ENCODE measurements around the gene SHH. TPM values are rescaled to one million over a fixed set of nuclear protein-coding genes. Genes with fewer than 3 reads are reported as not detected.

SHH gene
- polyA plus RNA-seq, 1 donor (not counting 4 experiments of a cell fraction or from before 2014, with no cell fraction given) = not detected

GRCh38 chr7:155795951-155796350, 16.3 kb downstream of the SHH start:
- FAIRE-seq = no peak
- Histone ChIP-seq H3K36me3 (ENCODE audit: control insufficient read depth in 2 of 2, extremely low read depth in 1 of 2, insufficient read depth in 2 of 2, low read length in 2 of 2) (no peaks in the 10 kb centered on the region), H3K27me3 (ENCODE audit: control insufficient read depth, extremely low read depth, insufficient read depth, low read length) (peaks cover 41% of the 10 kb centered on the region), H3K4me3 (ENCODE audit: control insufficient read depth in 2 of 3, extremely low read depth in 1 of 3, insufficient read depth in 2 of 3, low read depth in 1 of 3, low read length in 3 of 3) (no peak overlapping the region), H3K9me3 (ENCODE audit: control insufficient read depth, low read depth, low read length) (peaks cover 2% of the 10 kb centered on the region), H3K4me1 (ENCODE audit: control insufficient read depth, extremely low read depth, insufficient read depth, low read length) (peaks cover 8% of the 10 kb centered on the region), H3K27ac (ENCODE audit: control insufficient read depth, insufficient read depth, low read length) (no peak overlapping the region), H3K4me2 (ENCODE audit: control insufficient read depth, extremely low read depth, insufficient read depth, low read depth, low read length) (no peak overlapping the region), H3K9ac (ENCODE audit: control insufficient read depth, extremely low read depth, insufficient read depth, low read length) (no peak overlapping the region), H3K79me2 (ENCODE audit: control insufficient read depth, insufficient read depth, low read length) (no peaks in the 10 kb centered on the region), H3K9me1 (ENCODE audit: control insufficient read depth, extremely low read depth, insufficient read depth, low read length) (no peaks in the 10 kb centered on the region), H4K20me1 (ENCODE audit: control insufficient read depth, extremely low read depth, insufficient read depth, low read length) (no peaks in the 10 kb centered on the region), H2AFZ (ENCODE audit: control insufficient read depth, low read length) (no peak overlapping the region)
- TF ChIP-seq CTCF (optimal IDR thresholded peaks at IDR 0.05 in 1 of 3, IDR thresholded peaks at IDR 0.05 in 1 of 3, conservative IDR thresholded peaks at IDR 0.05 in 1 of 3; ENCODE audit: extremely low read depth in 1 of 3, insufficient read depth in 2 of 3, low read length in 3 of 3) (no peak), EZH2 (IDR thresholded peaks at IDR 0.05; ENCODE audit: low read length) (no peak)
- dilution Hi-C loops (cut with MboI; ENCODE audit: extremely low pct_ligation_motif_present, low sequenced_read_pairs) = no loop called here
- DNase-seq (ENCODE audit: low read depth, low spot score) = no peak

- H3K27me3 ChIP-seq (ENCODE audit: control insufficient read depth, extremely low read depth, insufficient read depth, low read length) = peaks cover 35% of the 10 kb centered on the region
- dilution Hi-C loops (cut with MboI; ENCODE audit: extremely low pct_ligation_motif_present, low sequenced_read_pairs) = no loop called here
- no peak for TF ChIP-seq CTCF (optimal IDR thresholded peaks at IDR 0.05 in 1 of 3, IDR thresholded peaks at IDR 0.05 in 1 of 3, conservative IDR thresholded peaks at IDR 0.05 in 1 of 3; ENCODE audit: extremely low read depth in 1 of 3, insufficient read depth in 2 of 3, low read length in 3 of 3)
- no peak for TF ChIP-seq EZH2 (IDR thresholded peaks at IDR 0.05; ENCODE audit: low read length)
These were observed 16.9 kb downstream of the SHH start for GRCh38 chr7:155795401-155795800.

More at GRCh38 chr7:155795401-155795800, 16.9 kb downstream of the SHH start:
- no peak overlapping the region for H3K27ac ChIP-seq (ENCODE audit: control insufficient read depth, insufficient read depth, low read length)
- DNase-seq (ENCODE audit: low read depth, low spot score) = no peak
- no peak overlapping the region for H3K4me3 ChIP-seq (ENCODE audit: control insufficient read depth in 2 of 3, extremely low read depth in 1 of 3, insufficient read depth in 2 of 3, low read depth in 1 of 3, low read length in 3 of 3)
- H3K9me3 ChIP-seq (ENCODE audit: control insufficient read depth, low read depth, low read length) = peaks cover 2% of the 10 kb centered on the region
- no peaks in the 10 kb centered on the region for H4K20me1 ChIP-seq (ENCODE audit: control insufficient read depth, extremely low read depth, insufficient read depth, low read length)
- H3K36me3 ChIP-seq (ENCODE audit: control insufficient read depth in 2 of 2, extremely low read depth in 1 of 2, insufficient read depth in 2 of 2, low read length in 2 of 2) = no peaks in the 10 kb centered on the region
- no peaks in the 10 kb centered on the region for H3K79me2 ChIP-seq (ENCODE audit: control insufficient read depth, insufficient read depth, low read length)
- no peaks in the 10 kb centered on the region for H3K9me1 ChIP-seq (ENCODE audit: control insufficient read depth, extremely low read depth, insufficient read depth, low read length)
- H3K4me2 ChIP-seq (ENCODE audit: control insufficient read depth, extremely low read depth, insufficient read depth, low read depth, low read length) = no peak overlapping the region
- H2AFZ ChIP-seq (ENCODE audit: control insufficient read depth, low read length) = no peak overlapping the region
- no peak for FAIRE-seq
- H3K9ac ChIP-seq (ENCODE audit: control insufficient read depth, extremely low read depth, insufficient read depth, low read length) = no peak overlapping the region
- peaks cover 8% of the 10 kb centered on the region for H3K4me1 ChIP-seq (ENCODE audit: control insufficient read depth, extremely low read depth, insufficient read depth, low read length)
